PC-3 (cell line): ENCODE measurements around the gene SKAP1. TPM values are rescaled to one million over a fixed set of nuclear protein-coding genes. Genes with fewer than 3 reads are reported as not detected.

Source experiments
- ATAC-seq: fragments of 200-7000 bp; cut with Tn5 transposase; 2 replicates; pipeline ENCODE4 v1.9.1; 2020; ENCODE audit warnings: mild to moderate bottlenecking, moderate library complexity
- BruUV-seq: library from RNA; stranded (reverse); fragments of 400-500 nt; replicated peaks from 2 replicates; lab custom pipeline; 2021; lab: Mats Ljungman, UMichigan
- CTCF ChIA-PET: fragments of 300-600 bp; sonication (Branson Sonifier 250); formaldehyde crosslinking; loops from one replicate; lab custom pipeline; 2022; ENCODE audit warnings: antibody characterized with exemption; lab: Charles Lee
- POLR2A ChIA-PET: fragments of 300-600 bp; sonication (Branson Sonifier 250); formaldehyde crosslinking; loops from one replicate; lab custom pipeline; 2022; ENCODE audit warnings: antibody characterized with exemption; ENCODE audit not compliant: unreplicated experiment; lab: Charles Lee
- DNase-seq: peaks from one replicate; pipeline ENCODE4 v3.0.0-alpha.2; 2015
- H2AFZ ChIP-seq: fragments of 300-600 bp; sonication (generic); 2 replicates; pipeline ENCODE4 v1.6.0; 2016; ENCODE audit warnings: antibody characterized with exemption, low read length
- H3F3A ChIP-seq: fragments of 300-600 bp; sonication (generic); one replicate; pipeline ENCODE4 v1.6.0; 2017; ENCODE audit warnings: antibody characterized with exemption, low read length, control low read depth, mild to moderate bottlenecking; ENCODE audit not compliant: unreplicated experiment
- H3K27ac ChIP-seq: fragments of 300-600 bp; sonication (generic); 2 replicates; pipeline ENCODE4 v1.5.1; 2016; ENCODE audit warnings: mild to moderate bottlenecking, low read length
- H3K27me3 ChIP-seq: fragments of 300-600 bp; sonication (generic); 2 replicates; pipeline ENCODE4 v1.6.1; 2016; ENCODE audit warnings: low read length, mixed read lengths
- H3K36me3 ChIP-seq: fragments of 300-600 bp; sonication (generic); 2 replicates; pipeline ENCODE4 v1.6.1; 2016; ENCODE audit warnings: low read depth, mixed run types, low read length, mixed read lengths
- H3K4me1 ChIP-seq: fragments of 300-600 bp; sonication (generic); 2 replicates; pipeline ENCODE4 v1.5.1; 2016; ENCODE audit warnings: low read length; ENCODE audit not compliant: insufficient read depth
- H3K4me2 ChIP-seq: fragments of 300-600 bp; sonication (generic); 2 replicates; pipeline ENCODE4 v1.6.0; 2016; ENCODE audit warnings: low read length
- H3K4me3 ChIP-seq: fragments of 300-600 bp; sonication (generic); 2 replicates; pipeline ENCODE4 v1.5.1; 2016; ENCODE audit warnings: mild to moderate bottlenecking, low read length, mixed read lengths
- H3K79me2 ChIP-seq: fragments of 300-600 bp; sonication (generic); 2 replicates; pipeline ENCODE4 v1.6.1; 2017; ENCODE audit warnings: low read length, mixed read lengths
- H3K9ac ChIP-seq: fragments of 300-600 bp; sonication (generic); 2 replicates; pipeline ENCODE4 v1.6.0; 2016; ENCODE audit warnings: mild to moderate bottlenecking, low read length
- H3K9me2 ChIP-seq: fragments of 300-600 bp; sonication (generic); replicated peaks from 2 replicates; pipeline ENCODE4 v1.6.1; 2016; ENCODE audit warnings: mixed run types, low read length, mixed read lengths
- H3K9me3 ChIP-seq: fragments of 300-600 bp; sonication (generic); 2 replicates; pipeline ENCODE4 v1.6.1; 2016; ENCODE audit warnings: low read length, mixed read lengths
- H4K20me1 ChIP-seq: fragments of 300-600 bp; sonication (generic); 2 replicates; pipeline ENCODE4 v1.6.1; 2016; ENCODE audit warnings: low read length, mixed read lengths
- EZH2 ChIP-seq: fragments of 300-600 bp; sonication (generic); IDR thresholded peaks from one replicate; pipeline ENCODE4 v1.6.1; 2017; ENCODE audit warnings: antibody characterized with exemption, mild to moderate bottlenecking, low read length; ENCODE audit not compliant: unreplicated experiment
- EZH2phosphoT487 ChIP-seq: fragments of 300-600 bp; sonication (generic); IDR thresholded peaks from 2 replicates; pipeline ENCODE4 v1.6.1; 2018; ENCODE audit warnings: mild to moderate bottlenecking, antibody characterized with exemption, low read length, borderline replicate concordance
- intact Hi-C: fragments of 100-400 bp; cut with micrococcal nuclease; formaldehyde crosslinking; loops from 2 replicates; pipeline ENCODE4 v1.9.0; 2023
- total RNA-seq: library from RNA; depleted of rRNA; stranded (reverse); fragments of >200 nt; gene quantifications from 2 replicates; pipeline ENCODE4 v1.2.3, GENCODE V29; 2014
- TF ChIP-seq, protein P1 (sequence below): fragments of 300-600 bp; sonication (generic); conservative IDR thresholded peaks from 2 replicates; pipeline ENCODE4 v1.5.1; 2017; ENCODE audit warnings: antibody characterized with exemption, low read depth, mild to moderate bottlenecking, low read length

SKAP1 gene
- total RNA-seq, 1 experiment from 2014 or later, result not detected

DNA sequence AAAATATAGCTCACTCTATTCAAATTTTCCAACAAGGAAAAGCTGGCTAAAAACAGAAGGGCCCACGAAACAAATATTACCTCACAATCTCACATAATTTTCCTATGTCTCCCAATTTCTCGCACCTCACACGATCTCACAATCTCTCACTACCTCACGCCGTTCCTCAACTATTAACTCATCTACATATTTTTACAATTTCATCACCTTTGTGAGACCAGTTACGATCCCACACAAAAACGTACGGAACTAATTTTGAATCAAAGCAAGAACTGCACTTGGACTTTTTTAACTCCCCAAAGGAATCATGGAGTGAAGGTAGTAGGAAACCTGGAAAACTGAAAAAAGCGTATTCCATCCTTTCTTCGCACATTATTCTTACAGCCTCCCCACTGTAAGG, 329.9 kb downstream of the SKAP1 start:
- Histone ChIP-seq H3K27me3 (no peaks in the 10 kb centered on the region), H2AFZ (peak overlapping the region; percentile 73), H3K4me3 (peak overlapping the region; percentile 78), H3K4me2 (peak overlapping the region; percentile 93), H3K36me3 (peaks cover 8% of the 10 kb centered on the region; the same call in 1 of the 2 replicates), H3F3A (no peaks in the 10 kb centered on the region), H3K9me2 (no peaks in the 10 kb centered on the region), H3K79me2 (peaks cover 60% of the 10 kb centered on the region), H4K20me1 (peaks cover 16% of the 10 kb centered on the region), H3K27ac (no peak overlapping the region), H3K4me1 (peaks cover 10% of the 10 kb centered on the region), H3K9me3 (no peaks in the 10 kb centered on the region), H3K9ac (peak overlapping the region; percentile 85)
- TSS peak; percentile 51 for BruUV-seq
- intact Hi-C loops, result loop anchor here (2.0 kb wide), 3 partner anchors 31 to 75 kb away; partner anchors contain the start of gene NFE2L1
- DNase-seq, result no peak
- TF ChIP-seq EZH2phosphoT487, result no peak
- no peak for TF ChIP-seq EZH2
- TF ChIP-seq, protein P1, sequence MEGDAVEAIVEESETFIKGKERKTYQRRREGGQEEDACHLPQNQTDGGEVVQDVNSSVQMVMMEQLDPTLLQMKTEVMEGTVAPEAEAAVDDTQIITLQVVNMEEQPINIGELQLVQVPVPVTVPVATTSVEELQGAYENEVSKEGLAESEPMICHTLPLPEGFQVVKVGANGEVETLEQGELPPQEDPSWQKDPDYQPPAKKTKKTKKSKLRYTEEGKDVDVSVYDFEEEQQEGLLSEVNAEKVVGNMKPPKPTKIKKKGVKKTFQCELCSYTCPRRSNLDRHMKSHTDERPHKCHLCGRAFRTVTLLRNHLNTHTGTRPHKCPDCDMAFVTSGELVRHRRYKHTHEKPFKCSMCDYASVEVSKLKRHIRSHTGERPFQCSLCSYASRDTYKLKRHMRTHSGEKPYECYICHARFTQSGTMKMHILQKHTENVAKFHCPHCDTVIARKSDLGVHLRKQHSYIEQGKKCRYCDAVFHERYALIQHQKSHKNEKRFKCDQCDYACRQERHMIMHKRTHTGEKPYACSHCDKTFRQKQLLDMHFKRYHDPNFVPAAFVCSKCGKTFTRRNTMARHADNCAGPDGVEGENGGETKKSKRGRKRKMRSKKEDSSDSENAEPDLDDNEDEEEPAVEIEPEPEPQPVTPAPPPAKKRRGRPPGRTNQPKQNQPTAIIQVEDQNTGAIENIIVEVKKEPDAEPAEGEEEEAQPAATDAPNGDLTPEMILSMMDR, result no peak
- ChIA-PET CTCF (interaction anchor here (0.7 kb wide), 1 partner anchor 75 kb away, joined by 4 read pairs; no protein-coding TSS in a partner anchor), POLR2A (interaction anchor here (0.7 to 1.1 kb wide), 2 partner anchors 12 to 75 kb away, joined by 3 read pairs; no protein-coding TSS in a partner anchor)
- no peak for ATAC-seq

DNA sequence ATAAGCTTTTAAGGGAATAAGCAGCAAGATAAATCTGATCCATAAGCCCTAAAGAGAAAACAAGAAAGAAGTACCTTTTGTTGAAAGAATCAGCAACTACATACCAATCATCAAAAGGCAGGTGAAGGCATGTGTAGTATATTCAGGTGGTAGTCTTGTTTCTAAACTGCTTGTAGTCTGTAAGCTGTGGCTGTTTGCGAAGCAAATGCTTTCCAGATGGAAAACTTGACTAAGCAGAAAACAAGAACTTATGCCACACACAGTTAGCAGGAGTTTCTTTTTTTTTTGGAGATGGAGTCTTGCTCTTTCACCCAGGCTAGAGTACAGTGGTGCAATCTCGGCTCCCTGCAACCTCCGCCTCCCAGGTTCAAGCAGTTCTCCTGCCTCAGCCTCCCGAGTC, 334.4 kb downstream of the SKAP1 start:
- Histone ChIP-seq H3K9me3 (no peaks in the 10 kb centered on the region), H3K4me1 (peaks cover 6% of the 10 kb centered on the region), H3K4me3 (no peak overlapping the region), H3K9me2 (no peaks in the 10 kb centered on the region), H3K27ac (no peak overlapping the region), H3K36me3 (peaks cover 23% of the 10 kb centered on the region; the same call in 1 of the 2 replicates), H3K27me3 (no peaks in the 10 kb centered on the region), H3K9ac (no peak overlapping the region), H3K4me2 (no peak overlapping the region), H3F3A (no peaks in the 10 kb centered on the region), H4K20me1 (peaks cover 25% of the 10 kb centered on the region), H2AFZ (no peak overlapping the region), H3K79me2 (peaks cover 100% of the 10 kb centered on the region)
- ChIA-PET CTCF (no interaction called here), POLR2A (no interaction called here)
- ATAC-seq, result no peak
- no TSS peak for BruUV-seq
- TF ChIP-seq EZH2phosphoT487 (no peak), EZH2 (no peak)
- TF ChIP-seq, protein P1, result no peak
- intact Hi-C loops, result no loop called here
- no peak for DNase-seq

DNA sequence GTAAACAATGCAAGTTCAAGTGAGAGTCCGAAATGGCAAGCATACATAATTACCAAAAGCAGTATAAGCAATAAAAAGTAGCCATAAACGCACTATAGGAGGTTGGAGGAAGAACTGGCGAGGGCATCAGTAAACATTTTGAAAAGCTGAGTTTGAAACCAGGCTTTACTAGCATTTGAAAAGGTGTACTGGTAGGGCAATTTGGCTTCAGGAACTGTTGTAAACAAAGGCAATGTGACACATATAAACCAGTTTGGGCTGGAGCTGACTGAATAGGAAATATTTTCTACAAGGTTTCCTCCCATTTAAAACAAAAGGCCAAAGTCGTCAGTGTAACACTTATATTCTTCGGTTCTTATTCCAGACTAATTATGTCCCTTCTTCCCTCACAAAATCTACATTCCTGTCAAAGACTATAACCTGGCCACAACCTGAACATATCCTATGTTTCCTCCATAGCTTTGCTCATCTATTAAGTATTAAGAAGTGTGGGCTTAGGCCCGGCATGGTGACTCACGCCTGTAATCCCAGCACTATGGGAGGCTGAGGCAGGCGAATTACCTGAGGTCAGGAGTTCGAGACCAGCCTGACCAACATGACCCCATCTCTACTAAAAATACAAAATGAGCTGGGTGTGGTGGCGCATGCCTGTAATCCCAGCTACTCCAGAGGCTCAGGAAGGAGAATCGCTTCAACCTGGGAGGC, 336.5 kb downstream of the SKAP1 start:
- Histone ChIP-seq H3K9ac (no peak overlapping the region), H3F3A (no peaks in the 10 kb centered on the region), H3K9me3 (no peaks in the 10 kb centered on the region), H3K4me1 (no peaks in the 10 kb centered on the region; the same call in 1 of the 2 replicates), H3K27me3 (no peaks in the 10 kb centered on the region), H3K79me2 (peaks cover 100% of the 10 kb centered on the region), H3K9me2 (no peaks in the 10 kb centered on the region), H3K36me3 (peaks cover 25% of the 10 kb centered on the region; the same call in 1 of the 2 replicates), H3K27ac (no peak overlapping the region), H3K4me3 (no peak overlapping the region), H3K4me2 (no peak overlapping the region), H4K20me1 (peaks cover 26% of the 10 kb centered on the region), H2AFZ (no peak overlapping the region)
- BruUV-seq, result no TSS peak
- CTCF ChIA-PET, result interaction anchor here (0.7 kb wide), 1 partner anchor 14 kb away, joined by 8 read pairs; no protein-coding TSS in a partner anchor
- POLR2A ChIA-PET, result no interaction called here
- ATAC-seq (no peak), DNase-seq (no peak)
- TF ChIP-seq, protein P1, result no peak
- no peak for TF ChIP-seq EZH2phosphoT487
- no peak for TF ChIP-seq EZH2
- intact Hi-C loops, result no loop called here
